ENCODE data around the gene KCNH5. TPM values are rescaled to one million over a fixed set of nuclear protein-coding genes. Genes with fewer than 3 reads are reported as not detected.

KCNH5 gene, protein sequence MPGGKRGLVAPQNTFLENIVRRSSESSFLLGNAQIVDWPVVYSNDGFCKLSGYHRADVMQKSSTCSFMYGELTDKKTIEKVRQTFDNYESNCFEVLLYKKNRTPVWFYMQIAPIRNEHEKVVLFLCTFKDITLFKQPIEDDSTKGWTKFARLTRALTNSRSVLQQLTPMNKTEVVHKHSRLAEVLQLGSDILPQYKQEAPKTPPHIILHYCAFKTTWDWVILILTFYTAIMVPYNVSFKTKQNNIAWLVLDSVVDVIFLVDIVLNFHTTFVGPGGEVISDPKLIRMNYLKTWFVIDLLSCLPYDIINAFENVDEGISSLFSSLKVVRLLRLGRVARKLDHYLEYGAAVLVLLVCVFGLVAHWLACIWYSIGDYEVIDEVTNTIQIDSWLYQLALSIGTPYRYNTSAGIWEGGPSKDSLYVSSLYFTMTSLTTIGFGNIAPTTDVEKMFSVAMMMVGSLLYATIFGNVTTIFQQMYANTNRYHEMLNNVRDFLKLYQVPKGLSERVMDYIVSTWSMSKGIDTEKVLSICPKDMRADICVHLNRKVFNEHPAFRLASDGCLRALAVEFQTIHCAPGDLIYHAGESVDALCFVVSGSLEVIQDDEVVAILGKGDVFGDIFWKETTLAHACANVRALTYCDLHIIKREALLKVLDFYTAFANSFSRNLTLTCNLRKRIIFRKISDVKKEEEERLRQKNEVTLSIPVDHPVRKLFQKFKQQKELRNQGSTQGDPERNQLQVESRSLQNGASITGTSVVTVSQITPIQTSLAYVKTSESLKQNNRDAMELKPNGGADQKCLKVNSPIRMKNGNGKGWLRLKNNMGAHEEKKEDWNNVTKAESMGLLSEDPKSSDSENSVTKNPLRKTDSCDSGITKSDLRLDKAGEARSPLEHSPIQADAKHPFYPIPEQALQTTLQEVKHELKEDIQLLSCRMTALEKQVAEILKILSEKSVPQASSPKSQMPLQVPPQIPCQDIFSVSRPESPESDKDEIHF
- polyA plus RNA-seq (ENCODE audit: insufficient read length in 3 of 3) = under 1 TPM; 0.10 to 0.16 (median 0.14) TPM
- long read RNA-seq, donor 1 = 0 reads
- long read RNA-seq, donor 2 = 0 reads
- long read RNA-seq, donor 3 = 0 reads
- long read RNA-seq, donor 4 = 0 reads
- long read RNA-seq, donor 5 = 0 reads
- long read RNA-seq, donor 6 = 0 reads
- long read RNA-seq, donor 7 = 0 reads
- long read RNA-seq, donor 8 = 0 reads
- long read RNA-seq, donor 9 = 0 reads
- long read RNA-seq, donor 10 = 0 reads
- long read RNA-seq, donor 11, full-length matches to known transcripts = 1 of 1 reads
- long read RNA-seq, donor 11, partial matches to known transcripts = 0 of 1 reads
- long read RNA-seq, donor 11, other reads (novel, unspliced or antisense) = 0 of 1 reads
- long read RNA-seq, donor 12 = 0 reads
- long read RNA-seq, donor 13 = 0 reads
- long read RNA-seq, donor 14 = 0 reads
- long read RNA-seq, donor 15 = 0 reads
- long read RNA-seq, donor 16 = 0 reads

DNA sequence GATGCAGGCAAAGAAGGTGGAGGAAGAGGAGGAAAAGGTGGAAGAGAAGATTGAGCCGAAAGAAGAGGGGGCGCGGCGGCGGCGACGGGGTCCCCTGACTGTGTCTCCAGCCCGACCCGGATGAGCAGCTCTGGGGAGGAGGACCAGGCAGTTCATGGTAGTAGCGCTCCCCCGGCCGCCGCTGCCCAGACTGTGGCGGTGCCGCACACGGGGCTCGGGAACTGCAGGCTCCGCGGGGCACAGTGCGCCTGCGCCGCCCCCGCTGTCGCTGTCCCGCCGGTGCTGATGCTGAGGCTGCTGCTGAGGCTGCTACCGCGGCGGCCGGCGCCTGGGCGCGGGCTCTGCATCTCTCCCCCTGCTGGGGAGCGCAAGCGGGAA, at the start of gene KCNH5:
TSS of gene KCNH5 (minus strand) at position 225 of the 378 bp plus-strand sequence. CDS start 272 bp downstream, outside the sequence.
- DNase-seq = peak; percentile 58

- no peak for DNase-seq
Measured at GRCh38 chr14:63091394-63091996, 46.2 kb upstream of the KCNH5 start.

- DNase-seq = no peak
Measured at GRCh38 chr14:63088865-63089264, 43.6 kb upstream of the KCNH5 start.

DNA sequence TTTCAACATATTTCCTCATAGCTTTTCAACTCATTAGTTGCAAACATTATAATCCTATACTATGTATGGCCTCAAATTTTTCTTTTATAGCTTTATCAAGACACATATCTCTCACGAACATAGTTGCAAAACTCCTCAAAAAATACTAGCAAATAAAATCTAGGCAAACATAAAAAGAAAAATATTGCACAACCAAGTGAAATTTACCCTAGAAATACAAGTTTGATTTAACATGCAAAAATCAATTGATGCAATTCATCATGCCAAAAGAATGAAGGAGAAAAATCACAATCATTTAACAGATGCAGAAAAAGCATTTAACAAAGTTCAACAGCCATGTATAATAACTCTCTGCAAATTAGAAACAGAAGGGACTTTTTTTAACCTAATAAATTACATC, 33.3 kb upstream of the KCNH5 start:
- no peak for DNase-seq

DNA sequence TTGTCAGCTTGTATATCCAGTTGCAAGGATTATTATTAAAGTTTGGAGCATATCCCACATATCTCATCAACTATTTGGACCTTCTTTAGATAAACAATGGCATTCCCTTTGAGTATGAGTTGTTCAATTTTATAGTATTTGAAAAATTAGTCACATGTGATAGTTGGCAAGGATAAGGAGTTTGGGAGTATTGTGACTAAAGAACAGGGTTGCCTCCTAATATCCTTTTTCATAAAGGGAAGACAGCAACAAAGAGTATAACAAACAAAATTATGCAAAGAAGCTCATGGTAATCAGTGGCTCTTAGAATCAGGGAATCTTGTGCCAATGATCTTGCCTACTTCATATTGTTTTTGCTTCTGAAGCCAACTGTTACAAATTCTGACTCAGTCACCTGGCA, 31.2 kb upstream of the KCNH5 start:
- DNase-seq = no peak

DNA sequence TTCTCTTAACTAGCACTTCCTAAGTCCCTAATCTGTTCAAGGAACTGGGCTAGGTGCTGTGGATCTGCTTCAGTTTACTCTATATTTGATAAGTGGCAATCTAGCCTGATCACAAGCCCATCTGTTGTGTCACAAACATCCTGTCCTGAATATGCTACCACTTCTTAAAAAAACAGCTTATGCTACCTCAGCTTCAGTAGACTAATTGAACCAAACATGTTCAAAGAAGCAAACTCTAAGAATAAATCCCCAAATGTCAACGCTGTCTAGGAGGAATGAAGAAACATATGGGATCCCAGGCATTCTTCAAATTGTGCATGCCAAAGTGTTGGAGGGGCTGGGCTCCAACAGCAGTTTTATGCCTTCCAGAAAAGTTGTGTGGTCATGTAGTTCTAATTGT, 10.4 kb upstream of the KCNH5 start:
- DNase-seq = no peak

DNA sequence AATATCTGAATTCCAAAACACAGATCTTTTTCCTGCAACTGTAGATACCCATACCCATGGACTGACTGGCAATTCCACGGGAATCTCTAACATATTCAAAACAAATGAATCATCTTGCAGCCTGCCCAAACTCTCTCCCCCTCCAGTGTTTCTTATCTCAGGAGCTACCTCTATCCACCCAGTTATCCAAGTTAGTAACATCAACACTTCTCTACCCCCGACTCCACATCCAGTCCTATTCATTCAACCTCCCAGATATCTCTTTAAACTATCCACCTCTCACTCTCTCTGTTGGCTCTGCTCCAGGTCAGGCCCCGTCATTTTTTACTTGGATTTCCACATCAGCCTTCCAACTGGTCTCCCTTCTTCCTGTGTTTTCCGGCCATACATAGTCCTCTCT, 6.7 kb upstream of the KCNH5 start:
- no peak for DNase-seq

GRCh38 chr14:63051301-63051700, 6.0 kb upstream of the KCNH5 start:
- no peak for DNase-seq

GRCh38 chr14:63050694-63051093, 5.4 kb upstream of the KCNH5 start:
- DNase-seq = no peak

GRCh38 chr14:63046339-63047268, 1.3 kb upstream of the KCNH5 start:
- DNase-seq = no peak

DNA sequence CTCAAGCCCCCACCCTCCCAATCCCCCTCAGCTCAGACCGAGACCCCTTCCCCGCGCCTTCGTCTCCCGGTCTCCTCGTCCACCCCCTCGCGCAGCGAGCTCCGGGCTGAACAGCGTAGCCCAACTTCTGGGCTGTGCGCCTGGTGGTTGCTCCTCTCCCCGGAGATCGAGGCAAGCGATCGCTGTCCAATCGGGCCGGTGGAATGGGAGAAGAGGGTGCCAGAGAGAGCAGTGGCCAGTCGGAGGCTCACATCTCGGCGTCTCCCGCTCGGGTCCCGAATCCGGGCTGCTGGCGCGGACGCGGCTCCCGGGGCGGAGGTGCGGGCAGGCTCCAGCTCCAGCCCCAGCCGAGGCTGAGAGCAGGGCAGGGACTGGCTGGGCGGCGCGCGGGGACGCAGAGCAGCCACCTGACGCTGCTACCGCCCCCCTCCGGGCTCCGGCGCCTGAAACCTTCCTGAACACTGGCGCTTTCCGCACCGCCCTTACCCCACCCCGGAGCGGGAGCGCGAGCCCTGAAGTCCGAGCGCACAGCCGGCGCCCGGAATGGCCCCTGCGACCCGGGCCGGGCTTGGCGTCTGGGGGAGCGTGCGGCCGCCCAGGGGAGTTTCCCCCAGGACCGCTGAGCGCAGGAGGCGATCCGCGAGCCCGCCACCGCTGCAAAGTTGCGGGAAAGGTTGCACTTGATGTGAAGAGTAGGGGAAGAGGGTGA, 508 bp upstream of the KCNH5 start:
- DNase-seq = peak; percentile 40

DNA sequence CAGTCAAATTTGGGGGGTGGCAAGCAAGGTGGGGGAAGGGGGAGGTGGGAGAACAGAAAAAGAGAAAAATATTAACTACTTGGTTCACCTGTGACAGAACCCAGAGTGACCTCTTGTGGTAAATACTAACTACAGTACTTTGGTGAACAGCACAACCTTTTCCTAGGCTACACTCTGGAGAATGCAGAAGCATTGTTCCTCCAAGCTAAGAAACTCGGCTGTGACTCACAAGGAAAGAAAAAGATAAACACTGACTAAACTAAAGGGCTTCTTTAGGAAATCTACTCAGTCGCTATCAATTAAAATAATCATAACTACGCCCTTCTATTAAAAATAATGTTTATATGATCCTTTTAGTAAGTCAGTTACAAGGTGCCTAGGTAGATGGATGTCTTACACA, 5.4 kb downstream of the KCNH5 start:
- peak; percentile 12 for DNase-seq

DNA sequence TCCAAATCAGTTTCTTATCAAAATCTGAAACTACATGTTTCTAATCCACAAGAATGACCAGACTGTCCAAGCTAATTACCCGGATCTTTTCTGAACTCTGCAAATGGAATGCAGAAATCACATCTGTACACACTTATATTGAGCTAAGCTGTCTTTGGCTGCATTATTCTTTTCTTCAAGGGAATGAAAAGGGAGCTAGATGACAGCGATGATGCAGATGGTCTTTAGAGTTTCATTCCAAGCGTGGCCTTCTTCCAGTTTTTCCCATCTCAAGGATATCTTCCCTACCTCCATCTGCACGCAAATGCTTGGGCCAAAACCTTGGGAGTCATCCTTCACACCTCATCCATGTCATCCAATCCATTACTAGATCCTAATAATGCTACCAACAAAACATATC, 12.6 kb downstream of the KCNH5 start:
- DNase-seq = no peak

GRCh38 chr14:63032076-63032475, 13.2 kb downstream of the KCNH5 start:
- DNase-seq = no peak

DNA sequence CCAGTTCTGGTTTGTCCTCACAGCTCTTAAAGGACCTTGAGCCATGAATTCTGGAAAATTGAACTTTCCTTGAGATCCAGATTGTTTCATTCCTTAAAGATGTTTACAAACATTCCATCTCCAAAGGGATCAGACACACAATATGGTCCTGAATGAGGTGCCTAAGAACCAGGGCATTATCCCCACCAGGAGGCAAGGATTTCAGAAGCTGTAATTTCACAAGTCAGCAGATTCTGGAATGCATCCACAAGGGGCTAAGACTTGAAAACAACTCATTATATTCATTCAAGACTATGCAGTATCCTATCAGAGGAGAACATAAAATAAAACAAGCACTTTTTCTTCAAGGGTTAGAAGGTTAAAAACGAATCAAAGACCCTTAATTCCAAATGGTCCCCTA, 15.1 kb downstream of the KCNH5 start:
- DNase-seq = no peak

DNA sequence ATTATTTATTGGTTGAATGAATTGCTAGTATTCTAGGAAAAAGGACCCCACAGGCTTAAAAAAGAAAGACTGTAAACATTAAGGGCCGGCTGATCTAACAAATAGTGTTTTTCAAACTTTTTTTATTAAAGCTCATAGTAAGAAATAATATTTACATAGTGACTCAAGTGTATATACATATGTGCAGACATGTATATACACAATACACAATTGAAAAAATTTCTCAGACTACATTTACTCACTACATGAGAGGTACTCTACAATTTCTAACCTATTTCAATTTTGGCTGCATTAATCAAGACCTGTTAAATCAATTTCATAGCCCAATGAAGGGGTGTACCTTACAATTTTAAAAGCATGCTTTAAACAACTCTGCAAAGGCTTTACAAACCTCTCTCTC, 17.5 kb downstream of the KCNH5 start:
- DNase-seq = no peak

DNA sequence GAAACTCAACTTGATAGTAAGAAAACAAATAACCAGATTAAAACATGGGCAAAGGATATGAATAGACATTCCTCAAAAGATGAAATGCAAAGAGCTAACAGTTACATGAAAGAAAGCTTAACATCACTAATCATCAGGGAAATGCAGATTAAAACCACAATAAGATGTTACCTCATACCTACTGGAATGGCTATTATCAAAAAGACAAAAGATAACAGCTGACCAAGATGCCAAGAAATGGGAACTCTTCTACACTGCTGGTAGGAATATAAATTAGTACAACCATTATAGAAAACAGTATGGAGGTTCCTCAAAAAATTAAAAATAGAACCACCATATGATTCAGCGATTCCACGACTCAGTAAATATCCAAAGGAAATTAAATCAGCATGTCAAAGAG, 18.8 kb downstream of the KCNH5 start:
- no peak for DNase-seq

- no peak for DNase-seq
Measured at GRCh38 chr14:63014621-63015020, 30.6 kb downstream of the KCNH5 start.

DNA sequence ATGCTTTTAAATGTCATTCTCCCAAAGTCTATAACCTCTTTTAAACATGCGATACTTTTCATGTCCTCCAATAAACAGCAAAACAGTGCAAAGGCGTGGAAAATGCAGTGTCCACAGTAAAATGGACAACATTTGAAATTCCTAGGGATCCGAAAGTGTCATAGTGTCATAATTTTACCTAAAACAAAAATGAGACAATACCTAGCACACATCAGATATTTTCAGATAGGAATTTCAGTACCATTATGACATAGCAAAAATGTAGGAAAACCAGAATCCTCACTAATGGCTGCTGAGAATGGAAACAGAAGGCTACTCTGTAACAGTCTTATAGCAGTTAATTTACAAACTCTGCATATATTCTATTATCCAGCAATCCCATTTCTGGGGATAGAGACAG, 33.1 kb downstream of the KCNH5 start:
- DNase-seq = no peak

- no peak for DNase-seq
Measured at GRCh38 chr14:63011623-63012022, 33.6 kb downstream of the KCNH5 start.
